ENCODE measurements around the gene PIP5K1C. TPM values are rescaled to one million over a fixed set of nuclear protein-coding genes. Genes with fewer than 3 reads are reported as not detected.
"Not testable (repeated sequence)": the region's sequence is repeated elsewhere in the genome, so short reads cannot be mapped to it uniquely, and the experiment has no call there.

Gene PIP5K1C
- polyA plus RNA-seq, 1 donor, result 22.0 TPM

DNA sequence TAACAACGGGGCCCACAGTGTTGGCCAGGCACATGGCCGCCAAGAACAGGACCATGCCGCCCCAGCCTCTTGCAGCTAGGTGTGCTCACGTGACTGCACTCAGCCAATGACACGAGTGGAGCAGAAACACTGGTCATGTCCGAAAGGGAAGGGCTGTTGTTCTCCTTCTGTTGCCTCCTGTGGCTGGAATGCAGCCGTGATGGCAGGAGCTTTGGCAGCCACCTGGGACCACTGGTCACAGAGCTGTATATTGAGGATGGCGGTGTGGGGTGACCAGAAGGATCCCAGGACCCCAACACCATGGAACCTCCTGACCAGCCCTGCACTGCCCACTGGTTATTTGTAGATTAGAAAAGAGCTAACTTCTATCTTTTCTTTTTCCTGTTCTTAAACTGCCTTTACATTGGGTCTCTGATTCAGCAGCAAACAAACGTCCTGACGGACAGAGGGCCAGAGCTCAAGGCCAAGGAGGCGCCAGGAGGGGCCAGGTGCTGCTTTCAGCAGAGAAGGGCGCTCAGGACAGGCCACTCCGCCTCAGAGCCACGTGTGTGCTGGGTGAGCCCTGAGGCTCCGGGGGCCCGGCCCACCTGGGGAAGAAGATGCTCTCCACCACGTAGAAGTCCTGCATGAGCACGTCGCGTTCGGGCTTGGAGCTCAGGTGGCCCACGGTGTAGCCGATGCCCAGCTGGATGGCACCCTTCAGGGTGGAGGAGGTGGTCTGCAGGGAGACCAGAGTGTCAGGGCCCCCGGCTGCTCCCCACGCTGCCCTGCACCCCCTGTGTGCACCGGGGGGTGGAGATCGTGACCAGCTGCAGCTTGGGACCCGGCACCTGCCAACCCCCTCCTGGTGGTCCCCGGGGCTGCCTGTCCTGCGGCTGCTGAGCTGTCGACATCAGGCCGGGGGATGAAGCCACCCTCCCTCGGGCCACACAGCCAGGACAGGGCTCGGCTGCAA is 38.7 kb downstream of the PIP5K1C start:
- no peak for DNase-seq (ENCODE audit: low read depth)

DNA sequence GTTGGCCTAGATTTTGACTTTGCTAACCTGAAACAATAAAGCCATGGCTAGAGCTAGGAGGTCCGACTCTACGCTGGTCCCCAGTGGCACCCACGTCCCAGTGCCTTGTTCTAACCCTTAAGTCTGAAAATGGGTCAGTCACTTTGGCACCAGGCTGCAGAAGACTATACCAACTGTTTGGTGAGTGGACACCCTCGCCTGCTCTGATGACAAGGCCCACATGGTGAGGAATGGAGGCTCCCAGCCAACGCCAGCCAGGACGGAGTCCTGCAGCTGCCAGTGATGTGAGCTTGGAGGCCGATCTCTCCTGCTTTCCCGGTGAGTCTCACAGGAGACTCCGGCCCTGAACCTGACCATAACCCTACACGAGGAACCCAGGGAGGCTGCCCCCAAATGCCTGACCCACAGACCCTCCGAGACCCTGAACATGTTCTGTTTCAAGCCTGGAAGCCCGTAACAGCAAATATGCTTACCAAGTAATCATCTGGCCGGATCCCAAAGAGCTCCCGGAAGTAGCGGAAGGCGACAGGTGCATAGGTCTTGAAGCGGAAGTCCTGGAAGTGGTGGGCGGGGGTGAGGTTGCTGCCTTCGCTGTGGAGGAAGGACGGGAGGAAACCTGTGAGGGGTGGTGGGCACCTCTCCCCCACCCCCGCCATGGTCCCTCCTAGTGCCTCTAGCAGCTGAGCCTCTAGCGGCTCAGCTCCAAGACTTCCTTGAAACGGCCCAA is 39.6 kb downstream of the PIP5K1C start:
- no peak for DNase-seq (ENCODE audit: low read depth)

DNA sequence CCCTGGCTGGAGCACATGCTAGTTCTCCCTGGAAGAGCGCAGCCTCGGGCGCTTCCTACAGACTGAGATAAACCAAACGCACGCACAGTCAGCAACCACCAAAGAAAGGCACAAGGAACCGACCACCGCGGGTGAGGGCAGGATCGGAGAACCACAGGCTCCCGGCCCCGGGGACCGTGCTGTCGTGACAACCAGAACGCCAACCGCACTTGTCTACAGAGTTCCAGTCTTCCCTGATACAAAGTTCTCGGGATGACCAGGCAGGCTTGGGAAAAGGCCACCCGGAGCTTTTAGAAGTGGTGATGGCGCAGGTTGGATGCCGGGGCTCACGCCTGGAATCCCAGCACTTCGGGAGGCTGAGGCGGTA is 40.5 kb downstream of the PIP5K1C start:
- no peak for DNase-seq (ENCODE audit: low read depth)

DNA sequence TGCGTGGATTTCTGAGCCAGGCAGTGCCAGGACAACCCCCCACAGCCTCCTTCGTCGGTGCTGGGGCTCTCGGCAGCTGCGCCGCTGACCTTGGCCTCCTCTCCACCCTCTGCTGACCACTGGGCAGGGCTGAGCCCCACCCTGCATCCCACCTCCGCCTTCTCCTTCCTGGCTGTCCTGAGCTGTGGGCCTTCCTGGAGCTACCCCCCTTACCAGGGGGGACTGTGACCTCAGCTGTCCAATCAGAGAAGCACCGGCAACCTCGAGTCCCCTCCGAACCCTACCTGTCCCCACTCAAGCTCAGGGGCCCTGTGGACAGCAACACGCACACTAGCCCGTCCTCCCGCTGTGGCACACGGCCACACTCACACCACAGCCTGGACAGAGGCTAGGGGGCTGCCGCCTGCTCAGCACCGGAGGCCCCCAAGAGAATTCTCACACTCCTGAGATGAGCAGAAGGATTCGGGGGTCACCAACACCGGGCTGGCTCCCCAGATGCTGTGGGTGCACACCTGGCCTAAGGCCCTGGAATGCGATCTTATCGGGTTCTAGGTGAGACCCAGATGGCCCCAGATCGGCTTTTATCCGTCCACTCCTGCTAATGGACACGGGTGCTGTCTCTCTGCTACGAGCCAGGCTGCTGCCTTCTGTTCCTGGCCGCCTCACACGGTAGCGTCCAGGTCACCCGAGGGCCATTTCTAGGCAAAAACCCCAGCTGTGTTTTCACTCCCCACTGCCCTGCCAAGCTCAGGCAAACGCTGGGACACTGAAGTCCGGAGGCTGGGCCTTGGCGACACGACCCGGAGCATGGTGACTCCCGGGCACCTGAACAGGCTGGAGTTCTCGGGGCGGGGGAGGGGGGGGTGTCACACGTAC is 41.2 kb downstream of the PIP5K1C start:
- no peak for DNase-seq (ENCODE audit: low read depth)

DNA sequence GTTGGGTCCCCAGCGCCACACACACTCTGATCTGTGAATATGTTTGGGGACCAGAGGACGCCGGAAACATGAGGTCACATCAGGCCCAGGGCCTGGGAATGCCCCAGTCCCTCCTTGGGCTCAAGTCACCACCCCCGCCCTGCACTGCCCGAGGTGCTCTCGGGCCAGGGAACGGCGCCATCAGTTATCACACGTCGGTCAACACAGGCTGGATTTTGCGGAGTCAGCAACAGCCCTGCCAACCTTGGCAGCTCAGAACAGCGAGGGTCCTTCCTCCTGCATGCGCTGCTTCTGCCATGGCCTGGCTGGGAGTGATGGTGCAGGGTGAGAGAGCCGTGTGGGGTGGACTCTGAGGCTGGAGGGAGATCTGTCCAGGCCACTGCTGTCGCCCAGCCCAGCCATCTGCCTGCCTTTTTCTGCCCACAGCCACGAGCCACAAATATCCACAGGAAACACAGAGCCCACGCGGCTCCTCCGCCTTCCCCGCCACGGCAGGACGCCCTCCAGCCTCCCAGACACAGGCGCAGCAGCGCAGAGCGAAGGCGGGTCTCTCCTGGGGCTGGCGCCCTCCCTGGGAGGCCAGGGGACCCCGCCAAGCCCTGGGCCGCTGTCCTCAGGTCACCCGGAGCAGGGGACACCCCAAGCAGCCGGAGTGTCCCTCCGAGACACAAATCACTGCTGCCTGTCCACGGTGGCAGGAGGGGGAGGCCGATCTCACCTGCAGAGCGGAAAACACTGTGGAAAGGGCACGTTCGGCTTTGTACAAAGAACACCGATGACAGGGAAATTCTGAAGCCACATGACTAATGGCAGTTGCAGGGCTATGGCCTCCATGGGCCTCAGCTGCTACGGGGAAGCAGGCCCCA is 42.0 kb downstream of the PIP5K1C start:
- no peak for DNase-seq (ENCODE audit: low read depth)

DNA sequence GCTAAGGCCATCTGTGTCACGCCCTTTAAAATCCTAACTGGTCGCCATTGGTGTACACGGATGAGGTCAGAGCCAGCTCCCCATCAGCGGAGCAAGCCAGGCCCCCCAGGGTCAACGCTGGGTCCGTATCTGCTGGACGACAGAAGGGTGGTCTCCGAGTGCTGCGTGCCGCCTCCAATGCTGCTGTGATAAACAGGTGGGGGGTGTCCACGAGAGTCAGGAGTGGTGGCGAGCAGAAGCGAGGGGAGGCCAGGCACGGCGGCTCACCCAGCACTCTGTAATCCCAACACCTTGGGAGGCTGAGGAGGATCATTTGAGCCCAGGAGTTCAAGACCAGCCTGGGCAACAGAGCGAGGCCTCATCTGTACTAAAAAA is 42.9 kb downstream of the PIP5K1C start:
- DNase-seq (ENCODE audit: low read depth), result no peak

DNA sequence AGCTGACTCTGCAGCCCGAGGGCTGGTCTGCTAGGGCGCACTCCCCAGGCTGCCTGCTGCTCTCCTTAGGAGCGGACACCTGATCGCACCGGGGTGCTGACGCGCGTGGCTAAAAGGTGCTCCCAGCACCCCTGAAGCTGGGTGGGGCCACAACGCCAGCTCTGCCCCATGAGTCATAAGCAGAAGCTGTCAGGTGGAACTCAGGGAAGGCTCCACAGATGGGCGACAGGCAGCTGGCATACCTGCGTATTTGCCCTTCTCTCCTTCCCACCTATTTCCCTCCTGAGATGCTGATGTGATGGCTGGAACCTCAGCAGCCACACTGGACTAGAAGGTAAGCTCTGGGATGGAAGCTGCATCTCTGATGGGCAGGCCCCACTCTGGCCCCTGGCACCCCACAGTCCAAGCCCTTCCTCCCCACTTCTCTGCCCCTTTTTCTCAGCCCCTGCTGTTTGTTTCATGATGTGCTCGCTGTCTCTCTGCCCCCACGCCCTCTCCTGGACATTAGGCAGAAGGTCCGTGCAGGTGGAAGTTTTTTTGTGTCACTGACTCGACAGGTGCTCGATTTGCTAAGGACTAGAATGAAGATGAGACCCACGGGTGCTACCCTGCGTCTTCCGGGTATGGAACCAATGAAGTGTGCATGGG is 43.4 kb downstream of the PIP5K1C start:
- no peak for DNase-seq (ENCODE audit: low read depth)

DNA sequence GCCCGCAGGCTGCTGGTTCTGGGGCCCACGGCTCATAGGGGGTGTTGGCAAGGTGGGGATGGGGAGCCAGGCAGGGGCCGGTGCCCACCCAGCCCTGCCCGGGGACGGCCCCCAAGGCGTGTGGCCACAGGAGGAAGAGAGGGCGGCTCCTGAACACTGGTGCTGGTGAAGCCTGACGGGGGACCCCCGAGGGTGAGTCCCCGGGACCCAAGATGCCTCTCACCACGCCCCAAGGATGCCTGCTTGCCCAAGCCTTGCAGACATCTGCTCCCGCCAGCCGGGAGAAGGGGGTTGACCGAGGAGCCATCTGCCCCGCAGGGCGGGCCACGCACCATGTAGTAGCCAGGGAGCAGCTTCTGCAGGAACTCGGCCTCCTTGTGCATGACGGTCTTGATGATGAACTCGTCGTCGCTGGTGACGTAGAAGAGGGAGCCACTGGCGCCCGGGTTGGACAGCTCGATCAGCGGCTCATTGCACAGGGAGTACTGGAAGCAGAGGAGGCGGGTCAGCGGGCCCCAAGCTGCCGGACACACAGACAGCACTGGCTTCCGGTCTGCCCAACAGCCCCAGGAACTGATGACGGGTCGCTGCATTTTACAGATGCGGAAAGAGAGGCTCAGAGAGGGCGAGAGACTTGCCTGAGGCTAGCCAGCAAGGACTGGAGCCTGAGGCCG is 44.1 kb downstream of the PIP5K1C start:
- no peak for DNase-seq (ENCODE audit: low read depth)

DNA sequence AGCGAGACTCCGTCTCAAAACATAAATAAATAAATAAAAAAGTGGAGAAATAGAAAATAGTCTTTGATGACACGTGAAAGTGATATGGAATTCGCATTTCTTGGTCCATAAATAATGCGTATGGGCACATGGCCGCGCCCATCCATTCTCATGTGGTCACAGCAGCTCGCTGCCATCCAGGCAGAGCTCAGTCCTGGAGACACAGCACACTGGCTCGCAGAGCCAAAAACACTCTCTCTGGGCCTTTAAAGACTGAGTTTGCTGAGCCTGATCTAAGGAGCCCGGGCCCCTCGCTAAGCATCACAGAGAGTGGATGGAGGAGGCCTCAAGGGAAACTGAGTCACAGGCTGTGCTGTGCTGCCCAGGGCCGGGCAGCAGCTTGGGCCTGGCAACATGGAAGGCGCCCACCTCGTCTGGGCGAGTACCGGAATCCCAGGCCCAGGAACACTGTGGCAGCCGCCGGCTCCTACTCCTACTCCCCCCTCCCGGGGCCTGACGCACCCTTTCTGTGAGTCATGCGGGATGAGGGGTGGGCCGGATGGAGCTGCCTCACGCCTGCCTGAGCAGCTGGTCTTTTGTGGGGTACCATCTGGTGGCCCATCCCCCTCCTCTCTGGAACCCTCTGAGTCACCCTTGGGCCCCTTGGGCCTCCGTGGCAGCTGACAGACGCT is 44.7 kb downstream of the PIP5K1C start:
- no peak for DNase-seq (ENCODE audit: low read depth)

DNA sequence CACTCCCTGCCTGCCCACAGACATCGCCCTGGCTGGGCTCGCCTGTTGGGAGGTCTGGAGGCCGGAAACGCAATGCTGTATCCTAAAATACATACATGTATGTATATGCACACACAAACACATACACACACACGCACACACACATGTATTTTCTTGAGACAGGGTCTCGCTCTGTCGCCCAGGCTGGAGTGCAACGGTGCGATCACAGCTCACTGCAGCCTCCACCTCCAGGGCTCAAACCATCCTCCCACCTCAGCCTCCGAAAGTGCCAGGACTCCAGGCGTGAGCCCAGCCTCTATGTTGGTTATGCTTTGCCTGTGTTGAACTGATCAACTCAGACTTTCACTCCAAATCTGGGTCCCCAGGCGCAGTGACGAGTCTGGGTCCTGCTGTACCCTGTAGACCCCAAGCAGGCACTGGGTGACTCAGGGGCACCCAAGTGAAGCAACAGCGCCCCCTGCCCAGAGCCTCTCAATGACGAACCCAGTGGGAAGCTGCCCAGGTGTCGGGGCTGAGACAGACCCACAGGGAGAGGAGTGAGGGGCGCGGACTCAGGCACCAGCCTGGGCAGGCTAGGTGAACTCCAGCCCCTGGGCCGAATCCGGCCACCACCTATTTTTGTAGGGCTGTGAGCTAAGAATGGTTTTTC is 46.3 kb downstream of the PIP5K1C start:
- DNase-seq (ENCODE audit: low read depth), result no peak

DNA sequence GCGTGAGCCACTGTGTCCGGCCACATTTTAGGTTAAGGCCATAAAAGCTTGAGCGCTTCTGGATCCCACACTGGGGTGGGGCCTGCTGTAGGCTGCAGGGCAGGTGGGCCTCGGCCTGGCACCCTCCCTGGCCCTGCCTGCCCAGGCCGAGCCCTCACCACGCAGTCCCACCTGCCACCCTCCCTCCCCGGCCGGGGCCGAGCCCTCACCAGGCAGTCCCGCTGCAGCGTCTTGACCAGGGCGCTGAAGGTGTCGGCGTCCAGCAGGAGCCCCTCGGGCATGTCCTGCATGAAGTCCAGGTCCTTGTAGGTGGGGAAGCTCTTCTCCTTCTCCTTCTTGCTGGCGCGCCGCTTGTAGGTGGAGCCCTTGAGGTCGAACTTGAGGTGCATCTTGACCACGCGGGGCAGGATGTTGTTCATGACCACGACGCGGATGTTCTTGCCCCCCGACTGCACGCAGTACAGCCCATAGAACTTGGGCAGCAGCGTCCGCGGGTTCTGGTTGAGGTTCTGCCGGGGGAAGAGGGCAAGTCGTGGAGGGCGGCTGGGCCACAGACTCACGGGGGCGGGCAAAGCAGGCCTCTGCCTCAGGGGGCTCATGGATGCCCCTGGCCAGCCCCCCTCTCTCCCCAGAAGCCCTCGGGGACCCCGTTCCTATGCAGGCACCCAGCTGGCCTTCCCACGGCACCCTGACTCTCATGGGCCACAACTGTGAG is 47.0 kb downstream of the PIP5K1C start:
- no peak for DNase-seq (ENCODE audit: low read depth)

DNA sequence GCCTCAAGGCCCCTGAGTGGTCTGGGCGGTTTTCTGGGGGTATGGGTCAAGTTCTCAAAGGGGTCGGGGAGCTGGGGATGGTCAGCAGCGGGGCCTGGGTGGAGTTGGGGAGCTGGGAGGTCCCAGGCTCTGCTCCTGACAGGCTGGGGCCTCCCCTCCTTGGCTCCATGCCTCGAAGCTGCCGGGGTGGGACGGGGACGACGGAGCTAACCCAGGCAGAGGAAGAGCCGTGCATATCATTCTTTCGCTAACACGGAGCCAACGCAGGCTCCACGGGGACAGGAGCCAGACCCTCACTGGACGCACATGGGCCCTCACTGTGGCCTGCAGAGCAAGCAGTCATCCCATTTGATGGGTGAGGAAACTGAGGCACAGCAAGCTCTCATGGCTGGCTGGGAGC is 47.8 kb downstream of the PIP5K1C start:
- DNase-seq (ENCODE audit: low read depth), result no peak

DNA sequence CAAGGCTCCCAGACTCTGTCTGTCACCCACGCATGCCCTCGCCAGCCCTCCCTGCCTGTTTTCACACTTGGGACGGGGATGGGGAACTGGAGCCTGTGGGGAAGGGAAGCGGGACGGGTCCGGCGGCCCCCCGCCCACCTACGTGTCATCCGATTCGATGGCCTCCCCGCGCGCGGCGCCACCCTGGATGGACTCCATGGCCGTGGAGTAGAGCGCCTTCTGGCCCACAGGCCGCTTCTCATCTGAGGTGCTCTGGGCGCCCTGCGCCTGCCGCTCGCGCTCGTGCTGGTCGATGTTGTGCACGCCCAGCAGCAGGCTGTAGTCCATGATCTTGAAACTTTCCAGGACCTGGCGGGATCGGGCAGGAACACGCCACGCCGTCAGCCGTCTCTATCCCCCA is 48.6 kb downstream of the PIP5K1C start:
- no peak for DNase-seq (ENCODE audit: low read depth)

DNA sequence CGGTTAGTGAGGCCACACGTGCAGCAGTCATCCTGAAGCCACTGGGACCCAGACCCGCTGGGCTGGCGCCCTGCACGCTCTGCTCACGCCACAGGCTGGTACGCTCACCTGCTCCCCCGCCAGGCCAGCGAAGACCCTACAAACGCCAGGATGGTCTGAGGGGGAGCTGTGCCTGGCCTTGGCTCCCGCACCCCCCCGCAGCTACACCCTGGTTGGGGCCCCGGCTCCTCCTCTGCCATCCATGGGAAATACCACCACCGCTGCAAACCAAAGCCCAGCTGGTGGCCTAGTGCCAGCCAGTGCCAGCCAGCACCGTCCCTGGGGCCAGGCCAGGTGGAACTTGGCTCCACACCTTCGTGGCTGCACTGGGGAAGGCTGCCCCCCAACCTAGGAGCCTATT is 50.4 kb downstream of the PIP5K1C start:
- DNase-seq (ENCODE audit: low read depth), result no peak

DNA sequence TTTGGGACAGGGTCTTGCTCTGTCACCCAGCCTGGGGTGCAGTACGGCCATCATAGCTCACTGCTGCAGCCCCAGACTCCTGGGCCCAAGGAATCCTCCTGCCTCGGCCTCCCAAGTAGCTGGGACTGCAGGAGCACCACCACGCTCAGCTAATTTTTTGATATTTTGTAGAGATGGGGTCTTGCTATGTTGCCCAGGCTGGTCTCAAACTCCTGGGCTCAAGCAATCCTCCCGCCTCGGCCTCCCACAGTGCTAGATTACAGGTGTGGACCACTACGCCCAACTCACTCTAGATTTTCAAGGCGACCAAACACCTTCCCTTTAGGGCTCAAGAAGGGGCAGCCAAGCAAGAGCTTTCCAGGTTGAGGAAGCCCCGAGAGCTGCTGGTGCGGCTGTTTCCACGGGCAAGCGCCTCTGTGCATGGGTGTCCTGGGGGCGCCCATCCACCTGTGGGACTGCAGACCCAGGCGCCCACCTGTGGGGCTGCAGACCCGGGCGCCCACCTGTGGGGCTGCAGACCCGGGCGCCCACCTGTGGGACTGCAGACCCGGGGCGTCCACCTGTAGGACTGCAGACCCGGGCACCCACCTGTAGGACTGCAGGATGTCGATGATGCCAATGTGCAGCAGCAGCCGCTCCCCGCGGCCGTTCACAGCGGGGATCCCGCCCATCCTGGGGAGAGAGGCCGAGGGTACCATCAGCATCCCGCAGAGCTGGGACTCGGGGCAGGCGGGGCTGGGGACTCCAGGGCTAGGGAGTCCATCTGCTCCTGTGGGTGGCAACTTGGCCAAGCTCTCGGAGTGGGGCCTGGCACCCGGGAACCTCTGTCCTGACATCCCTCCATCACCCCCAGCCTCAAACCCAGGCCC is 52.0 kb downstream of the PIP5K1C start:
- DNase-seq (ENCODE audit: low read depth), result no peak

DNA sequence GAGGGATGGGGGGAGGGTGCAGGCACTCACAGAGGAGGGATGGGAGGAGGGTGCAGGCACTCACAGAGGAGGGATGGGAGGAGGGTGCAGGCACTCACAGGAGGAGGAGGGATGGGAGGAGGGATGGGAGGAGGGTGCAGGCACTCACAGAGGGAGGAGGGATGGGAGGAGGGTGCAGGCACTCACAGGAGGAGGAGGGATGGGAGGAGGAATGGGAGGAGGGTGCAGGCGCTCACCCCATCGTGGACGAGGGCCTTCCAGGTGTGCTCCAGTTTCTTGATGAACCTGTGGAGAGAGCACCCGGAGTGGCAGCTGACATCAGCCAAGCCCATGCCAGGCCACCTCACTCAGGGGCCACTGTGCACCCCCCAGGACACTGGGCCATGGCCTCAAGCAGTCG is 53.2 kb downstream of the PIP5K1C start:
- DNase-seq (ENCODE audit: low read depth), result not testable (repeated sequence)

Data from forelimb muscle (tissue), 1 donor.